GM12878 (cell line): ENCODE results near the gene MOV10L1. TPM values are rescaled to one million over a fixed set of nuclear protein-coding genes. Genes with fewer than 3 reads are reported as not detected.

Experiments
- ATAC-seq: fragments of 200-7000 bp; cut with Tn5 transposase; 3 replicates; pipeline ENCODE4 v1.9.1; 2020; ENCODE audit warnings: mild to moderate bottlenecking, moderate library complexity
- BruUV-seq: library from RNA; stranded (reverse); fragments of 400-500 nt; replicated peaks from 2 replicates; lab custom pipeline; 2021; lab: Mats Ljungman, UMichigan
- CTCF ChIA-PET: fragments of 300-600 bp; sonication (Branson Sonifier 250); formaldehyde crosslinking; extraction: SDS; loops from one replicate; lab custom pipeline; 2021; ENCODE audit warnings: inconsistent platforms; lab: Yijun Ruan, JAX
- POLR2A ChIA-PET: fragments of 350-600 bp; formaldehyde crosslinking; extraction: SDS; loops from one replicate; lab custom pipeline; 2021; ENCODE audit warnings: inconsistent platforms; lab: Charles Lee
- RAD21 ChIA-PET: fragments of 300-600 bp; sonication (Branson Sonifier 250); formaldehyde crosslinking; loops from one replicate; lab custom pipeline; 2023; ENCODE audit warnings: antibody characterized with exemption; ENCODE audit not compliant: unreplicated experiment; lab: Charles Lee
- SMC1A ChIA-PET: fragments of 300-600 bp; sonication (Branson Sonifier 250); formaldehyde crosslinking; loops from one replicate; lab custom pipeline; 2023; ENCODE audit not compliant: unreplicated experiment, uncharacterized antibody; lab: Charles Lee
- DNase-seq: peaks from one replicate; pipeline ENCODE4 v3.0.0-alpha.2; 2011; ENCODE audit warnings: low read depth, low spot score
- FAIRE-seq: peaks from 3 replicates; lab custom pipeline; 2011; peaks lifted over from hg19 to GRCh38; lab: Jason Lieb, UNC
- H2AFZ ChIP-seq: 2 replicates; pipeline ENCODE4 v1.6.0; 2011; ENCODE audit warnings: low read depth, low read length, control low read depth; ENCODE audit not compliant: control insufficient read depth
- H3K27ac ChIP-seq: 2 replicates; pipeline ENCODE4 v1.5.1; 2011; ENCODE audit warnings: control low read depth; ENCODE audit not compliant: control insufficient read depth, insufficient read depth
- H3K27me3 ChIP-seq, 2 experiments: replicated peaks in 1 of 2; 2 replicates each; pipeline versions ENCODE4 v1.6.0 to v1.6.1; 2011; ENCODE audit warnings: low read length in 1 of 2; ENCODE audit not compliant: control insufficient read depth in 2 of 2, insufficient read depth in 2 of 2
- H3K36me3 ChIP-seq, 2 experiments: 2 replicates each; pipeline ENCODE4 v1.5.1; 2011; ENCODE audit warnings: low read length in 1 of 2; ENCODE audit not compliant: control insufficient read depth in 2 of 2, insufficient read depth in 2 of 2
- H3K4me1 ChIP-seq: 2 replicates; pipeline ENCODE4 v1.6.1; 2011; ENCODE audit warnings: mild to moderate bottlenecking, low read length, moderate library complexity, mixed read lengths; ENCODE audit not compliant: control insufficient read depth, insufficient read depth
- H3K4me2 ChIP-seq: 2 replicates; pipeline ENCODE4 v1.6.0; 2011; ENCODE audit warnings: control low read depth; ENCODE audit not compliant: control insufficient read depth, insufficient read depth
- H3K4me3 ChIP-seq: fragments of 200-600 bp; sonication (generic); 2 replicates; pipeline ENCODE4 v1.5.1; 2016
- H3K79me2 ChIP-seq: 2 replicates; pipeline ENCODE4 v1.6.0; 2011; ENCODE audit warnings: low read length; ENCODE audit not compliant: control insufficient read depth, insufficient read depth
- H3K9ac ChIP-seq: 2 replicates; pipeline ENCODE4 v1.8.0; 2011; ENCODE audit warnings: low read length, control low read depth, mixed read lengths; ENCODE audit not compliant: control insufficient read depth, insufficient read depth
- H3K9me3 ChIP-seq: replicated peaks from 3 replicates; pipeline ENCODE4 v1.5.1; 2011; ENCODE audit warnings: mild to moderate bottlenecking, low read length; ENCODE audit not compliant: control insufficient read depth, insufficient read depth
- H4K20me1 ChIP-seq: 2 replicates; pipeline ENCODE4 v1.6.0; 2011; ENCODE audit not compliant: control insufficient read depth, insufficient read depth
- BMI1 ChIP-seq: fragments of 450-650 bp; IDR thresholded peaks from 2 replicates; pipeline ENCODE4 v1.6.1; 2016; ENCODE audit warnings: mild to moderate bottlenecking, moderate library complexity, borderline replicate concordance
- KLF5 ChIP-seq: fragments of 450-650 bp; IDR thresholded peaks from 2 replicates; pipeline ENCODE4 v1.6.1; 2014; ENCODE audit warnings: mild to moderate bottlenecking; ENCODE audit not compliant: partially characterized antibody
- NFYB ChIP-seq: IDR thresholded peaks from 2 replicates; pipeline ENCODE4 v1.6.1; 2011; ENCODE audit warnings: low read depth, mild to moderate bottlenecking, low read length, improper control_type of control experiment, moderate library complexity; ENCODE audit not compliant: insufficient read depth
- NR2C1 ChIP-seq: fragments of 450-650 bp; IDR thresholded peaks from 2 replicates; pipeline ENCODE4 v1.6.1; 2017; ENCODE audit warnings: antibody characterized with exemption, mild to moderate bottlenecking, moderate library complexity
- PKNOX1 ChIP-seq: fragments of 450-650 bp; IDR thresholded peaks from 2 replicates; pipeline ENCODE4 v1.6.1; 2016; ENCODE audit warnings: mild to moderate bottlenecking
- RAD21 ChIP-seq: IDR thresholded peaks from 2 replicates; pipeline ENCODE4 v1.6.1; 2011; ENCODE audit warnings: mild to moderate bottlenecking, low read depth, low read length, moderate library complexity; ENCODE audit not compliant: insufficient read depth
- TCF12 ChIP-seq: IDR thresholded peaks from 2 replicates; pipeline ENCODE4 v1.6.1; 2011; ENCODE audit warnings: low read depth, mild to moderate bottlenecking, low read length
- TCF3 ChIP-seq: IDR thresholded peaks from 2 replicates; pipeline ENCODE4 v1.6.1; 2012; ENCODE audit warnings: low read depth, mild to moderate bottlenecking, low read length, borderline replicate concordance; ENCODE audit not compliant: insufficient read depth
- ZNF24 ChIP-seq: fragments of 450-650 bp; IDR thresholded peaks from 2 replicates; pipeline ENCODE4 v1.6.1; 2017; ENCODE audit warnings: antibody characterized with exemption, mild to moderate bottlenecking
- WGBS: methylation state at CpG from one replicate; pipeline ENCODE4 v1.1.6; 2016; ENCODE audit warnings: low lambda C conversion rate; ENCODE audit not compliant: insufficient replicate concordance, insufficient coverage; ENCODE audit errors: missing lambda C conversion rate; 5-methylcytosine and 5-hydroxymethylcytosine counted together
- in situ Hi-C: fragments of 300-500 bp; cut with MboI; formaldehyde crosslinking; loops from 9 replicates; pipeline ENCODE4 v1.14.3; 2018; ENCODE audit warnings: mixed read lengths
- intact Hi-C: fragments of 100-400 bp; cut with micrococcal nuclease; formaldehyde crosslinking; loops from one replicate; pipeline ENCODE4 v1.14.2; 2022; ENCODE audit not compliant: unreplicated experiment
- polyA plus RNA-seq, 11 experiments: library from polyadenylated mRNA; depleted of rRNA in 4 of 11; unstranded in 6 of 11; stranded (reverse) in 5 of 11; fragments of >200 nt; fragmentation: Nextera tagmentation in 4 of 11; fragmentation: Illumina TruSeq in 1 of 11; extraction: Ambion mirVana in 4 of 11; extraction: Trizol in 1 of 11; gene quantifications; 1 replicate in 1 of 11; 2 replicates in 10 of 11; pipeline versions ENCODE4 v1.2.1 to v1.2.3, GENCODE V29; 2011 to 2016; ENCODE audit warnings: inconsistent platforms in 2 of 11, missing spikeins in 2 of 11, low read depth in 1 of 11
- total RNA-seq, 4 experiments: library from RNA; depleted of rRNA in 3 of 4; stranded (reverse); fragments of >200 nt in 3 of 4; fragmentation: Illumina TruSeq in 1 of 4; extraction: Trizol in 1 of 4; gene quantifications; 2 replicates each; pipeline versions ENCODE4 v1.2.1 to v1.2.3, GENCODE V29; 2013 to 2021
- TF ChIP-seq, protein P1 (sequence below): fragments of 450-650 bp; IDR thresholded peaks from 2 replicates; pipeline ENCODE4 v1.6.1; 2018; ENCODE audit warnings: borderline replicate concordance, mild to moderate bottlenecking; ENCODE audit not compliant: partially characterized antibody
- TF ChIP-seq, protein P2 (sequence below): IDR thresholded peaks from 2 replicates; pipeline ENCODE4 v1.6.1; 2011; ENCODE audit warnings: mild to moderate bottlenecking, low read depth, low read length, moderate library complexity; ENCODE audit not compliant: insufficient replicate concordance
- TF ChIP-seq, protein P3 (sequence below), 3 experiments: IDR thresholded peaks in 2 of 3; conservative IDR thresholded peaks in 1 of 3; 2 replicates each; pipeline ENCODE4 v1.5.1; 2011; ENCODE audit warnings: low read depth in 3 of 3, low read length in 3 of 3, mild to moderate bottlenecking in 3 of 3, control low read depth in 2 of 3, moderate library complexity in 2 of 3, inconsistent platforms in 1 of 3, mixed read lengths in 1 of 3; ENCODE audit not compliant: control insufficient read depth in 2 of 3, insufficient read depth in 1 of 3; ENCODE audit errors: extremely low read depth in 1 of 3

MOV10L1 gene
- total and polyA plus RNA-seq, 10 of the 15 experiments (the other 5 are each of a cell fraction or from before 2014, with no cell fraction given) = 0.22 TPM; not detected in 9

DNA sequence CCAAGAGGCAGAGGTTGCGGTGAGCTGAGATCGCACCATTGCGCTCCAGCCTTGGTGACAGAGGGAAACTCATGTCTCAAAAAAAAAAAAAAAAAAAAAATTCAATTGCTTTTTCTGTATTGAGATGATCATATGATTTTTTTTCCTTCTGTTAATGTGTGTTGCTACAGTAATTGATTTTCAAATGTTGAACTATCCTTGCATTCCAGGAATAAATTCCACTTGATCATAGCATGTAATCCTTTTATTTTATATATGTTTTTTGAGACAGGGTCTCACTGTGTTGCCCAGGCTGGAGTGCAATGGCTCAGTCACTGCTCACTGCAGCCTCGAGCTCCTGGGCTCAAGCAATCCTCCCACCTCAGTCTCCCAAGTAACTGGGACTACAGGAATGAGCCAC, 33.3 kb downstream of the MOV10L1 start:
- H4K20me1 ChIP-seq = no peaks in the 10 kb centered on the region
- no peaks in the 10 kb centered on the region; the same call in 2 of the 3 replicates for H3K9me3 ChIP-seq
- TF ChIP-seq NR2C1 = no peak
- TF ChIP-seq RAD21 = no peak
- TF ChIP-seq KLF5 = no peak
- TF ChIP-seq TCF12 = no peak
- TF ChIP-seq ZNF24 = no peak
- TF ChIP-seq, protein P1, sequence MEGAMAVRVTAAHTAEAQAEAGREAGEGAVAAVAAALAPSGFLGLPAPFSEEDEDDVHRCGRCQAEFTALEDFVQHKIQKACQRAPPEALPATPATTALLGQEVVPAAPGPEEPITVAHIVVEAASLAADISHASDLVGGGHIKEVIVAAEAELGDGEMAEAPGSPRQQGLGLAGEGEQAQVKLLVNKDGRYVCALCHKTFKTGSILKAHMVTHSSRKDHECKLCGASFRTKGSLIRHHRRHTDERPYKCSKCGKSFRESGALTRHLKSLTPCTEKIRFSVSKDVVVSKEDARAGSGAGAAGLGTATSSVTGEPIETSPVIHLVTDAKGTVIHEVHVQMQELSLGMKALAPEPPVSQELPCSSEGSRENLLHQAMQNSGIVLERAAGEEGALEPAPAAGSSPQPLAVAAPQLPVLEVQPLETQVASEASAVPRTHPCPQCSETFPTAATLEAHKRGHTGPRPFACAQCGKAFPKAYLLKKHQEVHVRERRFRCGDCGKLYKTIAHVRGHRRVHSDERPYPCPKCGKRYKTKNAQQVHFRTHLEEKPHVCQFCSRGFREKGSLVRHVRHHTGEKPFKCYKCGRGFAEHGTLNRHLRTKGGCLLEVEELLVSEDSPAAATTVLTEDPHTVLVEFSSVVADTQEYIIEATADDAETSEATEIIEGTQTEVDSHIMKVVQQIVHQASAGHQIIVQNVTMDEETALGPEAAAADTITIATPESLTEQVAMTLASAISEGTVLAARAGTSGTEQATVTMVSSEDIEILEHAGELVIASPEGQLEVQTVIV = no peak
- TF ChIP-seq, protein P2, sequence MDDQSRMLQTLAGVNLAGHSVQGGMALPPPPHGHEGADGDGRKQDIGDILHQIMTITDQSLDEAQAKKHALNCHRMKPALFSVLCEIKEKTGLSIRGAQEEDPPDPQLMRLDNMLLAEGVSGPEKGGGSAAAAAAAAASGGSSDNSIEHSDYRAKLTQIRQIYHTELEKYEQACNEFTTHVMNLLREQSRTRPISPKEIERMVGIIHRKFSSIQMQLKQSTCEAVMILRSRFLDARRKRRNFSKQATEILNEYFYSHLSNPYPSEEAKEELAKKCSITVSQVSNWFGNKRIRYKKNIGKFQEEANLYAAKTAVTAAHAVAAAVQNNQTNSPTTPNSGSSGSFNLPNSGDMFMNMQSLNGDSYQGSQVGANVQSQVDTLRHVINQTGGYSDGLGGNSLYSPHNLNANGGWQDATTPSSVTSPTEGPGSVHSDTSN = no peak
- TF ChIP-seq TCF3 = no peak
- no peak for TF ChIP-seq PKNOX1
- TF ChIP-seq, protein P3, sequence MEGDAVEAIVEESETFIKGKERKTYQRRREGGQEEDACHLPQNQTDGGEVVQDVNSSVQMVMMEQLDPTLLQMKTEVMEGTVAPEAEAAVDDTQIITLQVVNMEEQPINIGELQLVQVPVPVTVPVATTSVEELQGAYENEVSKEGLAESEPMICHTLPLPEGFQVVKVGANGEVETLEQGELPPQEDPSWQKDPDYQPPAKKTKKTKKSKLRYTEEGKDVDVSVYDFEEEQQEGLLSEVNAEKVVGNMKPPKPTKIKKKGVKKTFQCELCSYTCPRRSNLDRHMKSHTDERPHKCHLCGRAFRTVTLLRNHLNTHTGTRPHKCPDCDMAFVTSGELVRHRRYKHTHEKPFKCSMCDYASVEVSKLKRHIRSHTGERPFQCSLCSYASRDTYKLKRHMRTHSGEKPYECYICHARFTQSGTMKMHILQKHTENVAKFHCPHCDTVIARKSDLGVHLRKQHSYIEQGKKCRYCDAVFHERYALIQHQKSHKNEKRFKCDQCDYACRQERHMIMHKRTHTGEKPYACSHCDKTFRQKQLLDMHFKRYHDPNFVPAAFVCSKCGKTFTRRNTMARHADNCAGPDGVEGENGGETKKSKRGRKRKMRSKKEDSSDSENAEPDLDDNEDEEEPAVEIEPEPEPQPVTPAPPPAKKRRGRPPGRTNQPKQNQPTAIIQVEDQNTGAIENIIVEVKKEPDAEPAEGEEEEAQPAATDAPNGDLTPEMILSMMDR (IDR thresholded peaks at IDR 0.05 in 2 of 3, conservative IDR thresholded peaks at IDR 0.05 in 1 of 3; ENCODE audit: control insufficient read depth in 2 of 3, extremely low read depth in 1 of 3, insufficient read depth in 1 of 3, low read depth in 3 of 3, low read length in 3 of 3) = no peak
- no peak for TF ChIP-seq NFYB
- TF ChIP-seq BMI1 = no peak
- TF ChIP-seq, all 136 proteins: peak for 0
- DNase-seq (no peak), ATAC-seq (no peak), FAIRE-seq (no peak)
- no TSS peak for BruUV-seq
- no peak overlapping the region for H2AFZ ChIP-seq
- H3K27me3 ChIP-seq = peaks cover 0 to 2% of the 10 kb centered on the region in 2 experiments; a peak in 2 of 4 replicates
- H3K9ac ChIP-seq = no peak overlapping the region
- ChIA-PET CTCF (interaction anchor here (0.6 kb wide), 1 partner anchor 1291 kb away, joined by 4 read pairs; no protein-coding TSS in a partner anchor), POLR2A (interaction anchor here (0.6 kb wide), 1 partner anchor 366 kb away, joined by 5 read pairs; no protein-coding TSS in a partner anchor), RAD21 (no interaction called here), SMC1A (no interaction called here)
- H3K27ac ChIP-seq = no peak overlapping the region
- H3K4me1 ChIP-seq = no peaks in the 10 kb centered on the region
- WGBS = 75% methylated on average over 4 of the region's 4 CpGs
- in situ Hi-C loops (no loop called here), intact Hi-C loops (no loop called here)
- H3K79me2 ChIP-seq = no peaks in the 10 kb centered on the region
- no peaks in the 10 kb centered on the region for H3K36me3 ChIP-seq
- no peak overlapping the region for H3K4me2 ChIP-seq
- no peak overlapping the region for H3K4me3 ChIP-seq
